SU-DHL-6 (cell line): ENCODE data around the gene FXYD7.

Source experiments
- CTCF ChIP-seq: fragments of 200-600 bp; sonication (generic); IDR thresholded peaks from one replicate; pipeline ENCODE4 v1.5.1; 2017; ENCODE audit warnings: antibody characterized with exemption, mild to moderate bottlenecking, low read length, moderate library complexity; ENCODE audit not compliant: insufficient read depth, poor library complexity, severe bottlenecking
- EZH2phosphoT487 ChIP-seq: fragments of 200-600 bp; sonication (generic), shearing (Covaris generic); conservative IDR thresholded peaks from 2 replicates; pipeline ENCODE4 v1.6.1; 2018; ENCODE audit warnings: mild to moderate bottlenecking, antibody characterized with exemption, low read length, moderate library complexity, mixed read lengths

- TF ChIP-seq CTCF (no peak), EZH2phosphoT487 (no peak)
Measured at GRCh38 chr19:35194012-35194984, 51.2 kb downstream of the FXYD7 start.
